Sigmoid colon (tissue), 4 donors: Measurements from ENCODE around the gene SLC3A2.

Experiments used
- POLR2A ChIP-seq, 2 donors: fragments of 450-650 bp; IDR thresholded peaks; one replicate each; pipeline ENCODE4 v1.6.1; 2016; ENCODE audit warnings: antibody characterized with exemption in 2 of 2, mild to moderate bottlenecking in 2 of 2, moderate library complexity in 2 of 2
- POLR2AphosphoS5 ChIP-seq, 4 donors: sonication (generic); formaldehyde crosslinking; IDR thresholded peaks; one replicate each; pipeline ENCODE4 v1.6.1; 2017; ENCODE audit warnings: antibody characterized with exemption in 4 of 4
- TF ChIP-seq, protein P1 (sequence below), 4 experiments: fragments of 450-650 bp in 3 of 4; fragments of 200-600 bp in 1 of 4; IDR thresholded peaks; one replicate each; pipeline ENCODE4 v1.5.1; 2016 to 2019; ENCODE audit warnings: antibody characterized with exemption in 4 of 4, mild to moderate bottlenecking in 3 of 4, moderate library complexity in 2 of 4

DNA sequence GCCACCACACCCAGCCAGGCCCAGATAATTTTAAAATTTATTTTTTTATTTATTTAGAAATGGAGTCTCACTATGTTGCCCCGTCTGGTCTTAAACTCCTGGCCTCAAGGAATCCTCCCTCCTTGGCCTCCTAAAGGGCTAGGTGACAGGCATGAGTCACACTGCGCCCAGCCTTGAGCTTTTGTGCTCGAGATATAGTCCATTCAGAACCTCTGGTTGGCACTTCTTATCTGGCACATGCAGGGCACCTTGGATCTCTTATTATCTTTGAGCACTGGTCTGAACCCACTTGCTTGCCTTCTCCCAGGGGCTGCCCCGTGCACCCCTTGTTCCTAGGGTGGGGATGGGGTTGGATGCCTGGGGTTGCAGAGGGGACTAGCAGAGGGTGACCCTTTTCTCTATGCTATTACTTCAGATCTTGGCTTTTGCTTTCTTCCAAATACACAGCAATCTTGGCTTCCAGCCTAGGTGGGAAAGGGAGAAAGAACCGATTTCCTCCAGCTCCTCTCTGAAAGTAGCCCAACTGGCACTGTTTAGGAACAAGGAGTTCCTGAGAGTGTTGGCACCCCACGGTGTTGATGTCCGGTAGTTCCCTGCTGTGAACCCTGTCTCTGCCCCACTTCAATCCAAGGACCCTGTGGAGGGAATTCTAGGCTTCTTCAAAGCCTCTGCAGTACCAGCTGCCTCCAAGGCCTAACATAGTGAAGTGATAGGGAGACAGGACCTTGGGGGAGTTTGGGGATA is 1.3 kb upstream of the SLC3A2 start:
- TF ChIP-seq, protein P1, sequence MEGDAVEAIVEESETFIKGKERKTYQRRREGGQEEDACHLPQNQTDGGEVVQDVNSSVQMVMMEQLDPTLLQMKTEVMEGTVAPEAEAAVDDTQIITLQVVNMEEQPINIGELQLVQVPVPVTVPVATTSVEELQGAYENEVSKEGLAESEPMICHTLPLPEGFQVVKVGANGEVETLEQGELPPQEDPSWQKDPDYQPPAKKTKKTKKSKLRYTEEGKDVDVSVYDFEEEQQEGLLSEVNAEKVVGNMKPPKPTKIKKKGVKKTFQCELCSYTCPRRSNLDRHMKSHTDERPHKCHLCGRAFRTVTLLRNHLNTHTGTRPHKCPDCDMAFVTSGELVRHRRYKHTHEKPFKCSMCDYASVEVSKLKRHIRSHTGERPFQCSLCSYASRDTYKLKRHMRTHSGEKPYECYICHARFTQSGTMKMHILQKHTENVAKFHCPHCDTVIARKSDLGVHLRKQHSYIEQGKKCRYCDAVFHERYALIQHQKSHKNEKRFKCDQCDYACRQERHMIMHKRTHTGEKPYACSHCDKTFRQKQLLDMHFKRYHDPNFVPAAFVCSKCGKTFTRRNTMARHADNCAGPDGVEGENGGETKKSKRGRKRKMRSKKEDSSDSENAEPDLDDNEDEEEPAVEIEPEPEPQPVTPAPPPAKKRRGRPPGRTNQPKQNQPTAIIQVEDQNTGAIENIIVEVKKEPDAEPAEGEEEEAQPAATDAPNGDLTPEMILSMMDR (IDR thresholded peaks at IDR 0.05), result no peak
- TF ChIP-seq POLR2AphosphoS5 (IDR thresholded peaks at IDR 0.05) (peak in 3 of 4 donors; percentile 20 to 45 (median 43)), POLR2A (IDR thresholded peaks at IDR 0.05) (no peak)
